Mesothelial cell of epicardium (in vitro differentiated cells): ENCODE data around the gene WDR64. TPM values are rescaled to one million over a fixed set of nuclear protein-coding genes. Genes with fewer than 3 reads are reported as not detected.

Experiments
- DNase-seq, 2 experiments: peaks; one replicate each; pipeline ENCODE4 v3.0.0; 2021; ENCODE audit warnings: low spot score in 2 of 2; ENCODE audit not compliant: unreplicated experiment in 2 of 2
- H3K27ac Mint-ChIP-seq: 2 replicates; pipeline ENCODE4 v1.8.0; 2021; ENCODE audit warnings: mixed read lengths
- H3K27me3 Mint-ChIP-seq: 2 replicates; pipeline ENCODE4 v1.8.0; 2021; ENCODE audit warnings: low read depth, mixed read lengths
- H3K36me3 Mint-ChIP-seq: 2 replicates; pipeline ENCODE4 v1.8.0; 2021; ENCODE audit warnings: mixed read lengths
- H3K4me1 Mint-ChIP-seq: 2 replicates; pipeline ENCODE4 v1.8.0; 2021; ENCODE audit warnings: mixed read lengths
- H3K4me3 Mint-ChIP-seq: 2 replicates; pipeline ENCODE4 v1.8.0; 2021; ENCODE audit warnings: mild to moderate bottlenecking, moderate library complexity, mixed read lengths
- H3K9me3 Mint-ChIP-seq: 2 replicates; pipeline ENCODE4 v1.8.0; 2021; ENCODE audit warnings: mixed read lengths
- total RNA-seq: library from RNA; stranded (reverse); gene quantifications from 3 replicates; pipeline ENCODE4 v1.2.1, GENCODE V29; 2021
- TF ChIP-seq, protein P1 (sequence below): fragments of 200-600 bp; sonication (generic); IDR thresholded peaks from one replicate; pipeline ENCODE4 v1.5.0; 2021; ENCODE audit warnings: antibody characterized with exemption; ENCODE audit not compliant: unreplicated experiment

The WDR64 gene
- total RNA-seq, 1 donor from 2014 or later, result not detected

DNA sequence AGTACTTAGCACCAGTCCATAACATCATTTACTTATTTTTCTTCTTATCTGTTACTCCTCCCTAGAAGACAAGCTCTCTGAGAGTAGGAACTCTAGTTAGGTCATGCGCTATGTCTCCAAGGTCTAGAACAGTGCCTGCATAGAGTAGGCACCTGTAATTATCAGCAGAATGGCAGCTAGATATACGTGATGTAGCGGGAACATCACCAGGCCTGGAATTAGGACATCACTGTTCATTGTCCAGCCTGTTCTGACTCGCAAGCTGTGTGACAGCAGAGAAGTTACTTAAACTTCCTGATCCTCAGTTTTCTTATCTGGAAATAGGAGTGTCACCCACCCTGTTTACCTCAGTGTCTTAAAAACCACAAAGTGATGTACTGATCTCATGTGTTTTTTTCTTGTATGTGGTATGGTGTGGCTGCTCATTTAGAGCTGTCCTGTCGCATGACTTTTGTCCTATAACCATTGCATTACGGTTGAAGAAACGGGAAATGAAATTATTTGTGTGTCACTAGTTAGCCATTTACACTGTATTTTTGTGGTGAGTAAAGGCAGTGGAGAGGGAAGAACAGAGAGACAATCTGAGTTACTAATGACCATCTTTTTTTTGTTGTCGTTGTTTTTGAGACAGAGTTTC lies 158.8 kb downstream of the WDR64 start:
- Mint-ChIP-seq H3K27ac (no peak overlapping the region), H3K4me1 (no peaks in the 10 kb centered on the region), H3K9me3 (no peaks in the 10 kb centered on the region), H3K36me3 (no peaks in the 10 kb centered on the region), H3K27me3 (peaks cover 2% of the 10 kb centered on the region), H3K4me3 (no peak overlapping the region)
- TF ChIP-seq, protein P1, sequence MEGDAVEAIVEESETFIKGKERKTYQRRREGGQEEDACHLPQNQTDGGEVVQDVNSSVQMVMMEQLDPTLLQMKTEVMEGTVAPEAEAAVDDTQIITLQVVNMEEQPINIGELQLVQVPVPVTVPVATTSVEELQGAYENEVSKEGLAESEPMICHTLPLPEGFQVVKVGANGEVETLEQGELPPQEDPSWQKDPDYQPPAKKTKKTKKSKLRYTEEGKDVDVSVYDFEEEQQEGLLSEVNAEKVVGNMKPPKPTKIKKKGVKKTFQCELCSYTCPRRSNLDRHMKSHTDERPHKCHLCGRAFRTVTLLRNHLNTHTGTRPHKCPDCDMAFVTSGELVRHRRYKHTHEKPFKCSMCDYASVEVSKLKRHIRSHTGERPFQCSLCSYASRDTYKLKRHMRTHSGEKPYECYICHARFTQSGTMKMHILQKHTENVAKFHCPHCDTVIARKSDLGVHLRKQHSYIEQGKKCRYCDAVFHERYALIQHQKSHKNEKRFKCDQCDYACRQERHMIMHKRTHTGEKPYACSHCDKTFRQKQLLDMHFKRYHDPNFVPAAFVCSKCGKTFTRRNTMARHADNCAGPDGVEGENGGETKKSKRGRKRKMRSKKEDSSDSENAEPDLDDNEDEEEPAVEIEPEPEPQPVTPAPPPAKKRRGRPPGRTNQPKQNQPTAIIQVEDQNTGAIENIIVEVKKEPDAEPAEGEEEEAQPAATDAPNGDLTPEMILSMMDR, result no peak
- no peak for DNase-seq

DNA sequence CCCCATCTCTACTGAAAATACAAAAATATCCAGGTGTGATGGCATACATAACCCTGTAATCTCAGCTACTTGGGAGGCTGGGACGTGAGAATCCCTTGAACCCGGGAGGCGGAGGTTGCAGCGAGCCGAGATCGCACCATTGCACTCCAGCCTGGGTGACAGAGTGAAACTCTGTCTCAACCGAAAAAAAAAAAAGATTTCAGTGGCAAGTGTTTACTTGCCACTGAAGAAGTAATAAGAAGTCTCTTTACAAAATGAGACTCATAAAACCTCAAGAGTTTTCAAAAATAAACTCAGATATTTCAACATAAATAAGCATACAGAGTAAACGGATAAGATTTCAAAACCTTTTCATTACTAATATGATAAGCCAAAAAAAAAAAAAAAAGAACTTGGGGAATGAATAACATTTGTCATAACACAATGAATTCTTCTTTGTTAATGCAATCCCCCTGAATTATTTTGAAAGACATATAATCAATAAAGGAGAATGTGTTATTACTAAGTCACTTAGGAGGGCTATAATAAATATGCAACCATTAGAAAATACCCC lies 161.8 kb downstream of the WDR64 start:
- DNase-seq, result no peak
- peaks cover 13% of the 10 kb centered on the region for H3K27me3 Mint-ChIP-seq
- no peaks in the 10 kb centered on the region for H3K9me3 Mint-ChIP-seq
- no peak overlapping the region for H3K27ac Mint-ChIP-seq
- H3K36me3 Mint-ChIP-seq, result no peaks in the 10 kb centered on the region
- H3K4me1 Mint-ChIP-seq, result no peaks in the 10 kb centered on the region
- no peak overlapping the region for H3K4me3 Mint-ChIP-seq
- TF ChIP-seq, protein P1, result no peak

DNA sequence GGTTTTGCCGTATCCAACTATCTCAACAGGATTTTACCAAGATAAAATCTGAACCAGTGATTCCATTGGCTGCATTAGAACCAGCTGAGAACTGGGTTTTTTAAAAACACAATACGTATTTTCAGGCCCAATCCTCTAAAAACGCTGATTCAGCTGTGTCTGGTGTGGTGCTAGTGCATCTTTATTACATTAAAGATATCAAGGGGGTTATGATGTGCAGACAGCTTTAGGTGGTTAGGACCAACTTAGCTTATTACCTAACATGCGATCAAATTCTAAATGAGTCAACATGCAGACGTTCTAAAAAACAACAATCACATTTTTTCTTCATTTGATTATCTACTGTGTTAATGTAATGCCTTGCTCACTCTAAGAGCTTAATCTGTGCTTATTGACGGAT lies 163.9 kb downstream of the WDR64 start:
- no peaks in the 10 kb centered on the region for H3K4me1 Mint-ChIP-seq
- no peaks in the 10 kb centered on the region for H3K9me3 Mint-ChIP-seq
- H3K27ac Mint-ChIP-seq, result no peak overlapping the region
- DNase-seq, result no peak
- TF ChIP-seq, protein P1, result no peak
- peaks cover 13% of the 10 kb centered on the region for H3K27me3 Mint-ChIP-seq
- H3K4me3 Mint-ChIP-seq, result no peak overlapping the region
- no peaks in the 10 kb centered on the region for H3K36me3 Mint-ChIP-seq

DNA sequence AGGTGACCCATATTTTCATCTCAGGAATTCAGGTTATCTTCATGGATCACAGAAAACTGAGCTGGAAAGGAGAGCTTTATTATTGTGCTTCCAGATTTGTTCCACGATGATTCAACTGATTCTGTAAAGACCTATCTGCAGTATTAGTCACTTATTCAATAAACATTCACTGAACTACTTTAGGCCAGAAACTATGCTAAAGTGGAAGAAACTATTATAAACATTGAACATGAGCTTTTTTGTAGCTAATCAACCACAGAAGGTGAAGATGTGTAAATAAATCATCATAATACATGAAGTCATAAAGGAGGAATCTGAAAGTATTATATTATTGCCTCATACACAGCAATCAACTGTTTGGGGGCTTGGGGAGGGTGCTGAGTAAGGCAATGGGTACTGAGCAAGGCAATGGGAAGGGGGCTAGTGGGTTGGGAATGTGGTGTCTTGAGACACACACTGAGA lies 165.3 kb downstream of the WDR64 start:
- Mint-ChIP-seq H3K27me3 (peaks cover 13% of the 10 kb centered on the region), H3K4me3 (no peak overlapping the region), H3K27ac (no peak overlapping the region), H3K9me3 (no peaks in the 10 kb centered on the region), H3K4me1 (no peaks in the 10 kb centered on the region), H3K36me3 (no peaks in the 10 kb centered on the region)
- TF ChIP-seq, protein P1, result no peak
- DNase-seq, result no peak

DNA sequence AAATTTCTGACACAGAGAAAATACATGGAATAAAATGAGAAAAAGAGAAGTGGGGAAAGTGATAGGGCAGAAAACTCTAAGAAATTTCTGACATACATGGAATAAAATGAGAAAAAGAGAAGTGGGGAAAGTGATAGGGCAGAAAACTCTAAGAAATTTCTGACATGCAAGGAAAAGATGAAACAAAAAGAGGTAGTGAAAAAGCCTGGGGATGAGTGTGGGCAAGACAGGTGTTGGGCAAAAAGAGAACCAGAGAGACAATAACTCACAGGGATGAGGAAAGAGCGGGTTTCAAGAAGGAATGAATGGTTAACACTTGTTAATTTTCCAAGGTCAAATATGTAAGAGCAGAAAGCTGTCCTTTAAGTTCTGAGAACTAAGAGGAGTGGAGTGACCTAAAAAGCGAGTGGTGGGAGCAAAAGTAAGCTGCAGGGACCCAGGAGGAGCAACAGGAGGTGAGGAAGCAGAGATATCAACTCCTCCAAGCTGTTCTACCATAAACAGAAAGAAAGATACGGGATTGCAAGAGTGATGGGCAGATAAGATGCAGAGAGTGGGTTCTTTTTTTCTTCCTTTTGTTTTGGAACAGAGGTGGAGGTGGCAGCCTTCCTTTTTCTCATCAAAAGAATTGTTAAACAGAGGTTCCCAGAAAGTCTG lies 166.0 kb downstream of the WDR64 start:
- no peak for DNase-seq
- Mint-ChIP-seq H3K36me3 (no peaks in the 10 kb centered on the region), H3K4me3 (no peak overlapping the region), H3K4me1 (no peaks in the 10 kb centered on the region), H3K9me3 (no peaks in the 10 kb centered on the region), H3K27me3 (peaks cover 13% of the 10 kb centered on the region), H3K27ac (no peak overlapping the region)
- TF ChIP-seq, protein P1, result no peak
